ENCODE results near the gene ESR1.

The ESR1 gene

DNA sequence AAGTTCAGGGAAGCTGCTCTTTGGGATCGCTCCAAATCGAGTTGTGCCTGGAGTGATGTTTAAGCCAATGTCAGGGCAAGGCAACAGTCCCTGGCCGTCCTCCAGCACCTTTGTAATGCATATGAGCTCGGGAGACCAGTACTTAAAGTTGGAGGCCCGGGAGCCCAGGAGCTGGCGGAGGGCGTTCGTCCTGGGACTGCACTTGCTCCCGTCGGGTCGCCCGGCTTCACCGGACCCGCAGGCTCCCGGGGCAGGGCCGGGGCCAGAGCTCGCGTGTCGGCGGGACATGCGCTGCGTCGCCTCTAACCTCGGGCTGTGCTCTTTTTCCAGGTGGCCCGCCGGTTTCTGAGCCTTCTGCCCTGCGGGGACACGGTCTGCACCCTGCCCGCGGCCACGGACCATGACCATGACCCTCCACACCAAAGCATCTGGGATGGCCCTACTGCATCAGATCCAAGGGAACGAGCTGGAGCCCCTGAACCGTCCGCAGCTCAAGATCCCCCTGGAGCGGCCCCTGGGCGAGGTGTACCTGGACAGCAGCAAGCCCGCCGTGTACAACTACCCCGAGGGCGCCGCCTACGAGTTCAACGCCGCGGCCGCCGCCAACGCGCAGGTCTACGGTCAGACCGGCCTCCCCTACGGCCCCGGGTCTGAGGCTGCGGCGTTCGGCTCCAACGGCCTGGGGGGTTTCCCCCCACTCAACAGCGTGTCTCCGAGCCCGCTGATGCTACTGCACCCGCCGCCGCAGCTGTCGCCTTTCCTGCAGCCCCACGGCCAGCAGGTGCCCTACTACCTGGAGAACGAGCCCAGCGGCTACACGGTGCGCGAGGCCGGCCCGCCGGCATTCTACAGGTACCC, at the start of gene ESR1:
Gene ESR1 (plus strand): TSS at position 170 of the 858 bp plus-strand sequence. CDS start 231 bp downstream, at position 401.
- TF ChIP-seq ZNF274 (IDR thresholded peaks at IDR 0.05; ENCODE audit: low read depth, low read length) (no peak), YY1 (IDR thresholded peaks at IDR 0.05; ENCODE audit: insufficient read depth, insufficient read length) (no peak), SUZ12 (IDR thresholded peaks at IDR 0.05; ENCODE audit: extremely low read depth, insufficient read depth, insufficient read length) (no peak)
- Histone ChIP-seq H3K4me1 (ENCODE audit: insufficient read depth, insufficient read length) (no peaks in the 10 kb centered on the region), H3K9ac (ENCODE audit: insufficient read length, low read depth) (peak within 1 kb of the TSS; percentile 50), H3K4me3 (ENCODE audit: insufficient read length, low read depth) (peak within 1 kb of the TSS; percentile 51), H3K36me3 (ENCODE audit: insufficient read depth, insufficient read length, low read length) (no peaks in the 10 kb centered on the region), H3K27me3 (ENCODE audit: insufficient read depth, insufficient read length) (peaks cover 42% of the 10 kb centered on the region), H3K9me3 (ENCODE audit: insufficient read depth, low read length) (no peaks in the 10 kb centered on the region)
- peak; percentile 57 for DNase-seq (ENCODE audit: low read depth, low spot score)

DNA sequence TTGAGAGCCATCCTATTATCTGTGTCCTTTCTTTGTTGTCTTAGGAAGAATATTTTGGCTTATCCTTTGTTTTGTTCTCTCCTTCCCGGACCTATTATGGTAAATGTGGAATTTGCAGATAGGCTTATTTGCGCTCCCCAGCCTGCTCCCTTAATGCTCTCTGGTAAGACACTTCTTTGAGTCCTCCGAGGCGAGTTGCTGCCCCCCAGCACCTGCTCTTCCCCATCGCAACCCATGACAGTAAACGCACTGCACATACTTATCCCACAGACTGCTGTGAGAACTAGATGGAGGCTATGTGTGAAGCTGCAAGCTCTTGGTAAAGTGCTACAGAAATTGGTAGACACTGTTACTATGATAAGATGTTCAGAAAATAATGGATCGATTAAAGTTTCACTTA, 47.0 kb upstream of the ESR1 start:
- Histone ChIP-seq H3K4me1 (ENCODE audit: insufficient read depth, insufficient read length) (peaks cover 2% of the 10 kb centered on the region), H3K36me3 (ENCODE audit: insufficient read depth, insufficient read length, low read length) (no peaks in the 10 kb centered on the region), H3K9me3 (ENCODE audit: insufficient read depth, low read length) (no peaks in the 10 kb centered on the region), H3K27me3 (ENCODE audit: insufficient read depth, insufficient read length) (no peaks in the 10 kb centered on the region), H3K4me3 (ENCODE audit: insufficient read length, low read depth) (no peak overlapping the region), H3K9ac (ENCODE audit: insufficient read length, low read depth) (no peak overlapping the region)
- DNase-seq (ENCODE audit: low read depth, low spot score), result no peak
- TF ChIP-seq SUZ12 (IDR thresholded peaks at IDR 0.05; ENCODE audit: extremely low read depth, insufficient read depth, insufficient read length) (no peak), YY1 (IDR thresholded peaks at IDR 0.05; ENCODE audit: insufficient read depth, insufficient read length) (no peak), ZNF274 (IDR thresholded peaks at IDR 0.05; ENCODE audit: low read depth, low read length) (no peak)

DNA sequence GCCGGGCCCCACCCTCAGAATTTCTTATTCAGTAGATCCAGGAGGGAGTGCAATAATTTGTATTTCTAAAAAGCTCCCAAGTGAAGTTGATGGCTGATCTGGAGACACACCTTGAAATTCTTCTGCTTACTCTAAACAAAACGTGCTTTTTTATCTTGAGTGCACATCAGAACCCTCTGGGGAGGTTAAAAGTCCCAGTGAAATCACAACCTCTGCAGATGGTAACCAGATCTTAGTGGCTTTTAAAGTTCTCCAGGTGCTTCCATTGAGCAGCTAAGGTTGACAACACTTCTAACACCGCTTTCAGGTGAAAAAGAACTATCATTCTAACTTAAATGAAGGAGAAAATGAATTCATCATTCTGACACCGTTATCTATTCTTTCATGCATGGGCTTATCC, 45.6 kb upstream of the ESR1 start:
- Histone ChIP-seq H3K4me3 (ENCODE audit: insufficient read length, low read depth) (no peak overlapping the region), H3K4me1 (ENCODE audit: insufficient read depth, insufficient read length) (peaks cover 2% of the 10 kb centered on the region), H3K9ac (ENCODE audit: insufficient read length, low read depth) (no peak overlapping the region), H3K27me3 (ENCODE audit: insufficient read depth, insufficient read length) (no peaks in the 10 kb centered on the region), H3K36me3 (ENCODE audit: insufficient read depth, insufficient read length, low read length) (no peaks in the 10 kb centered on the region), H3K9me3 (ENCODE audit: insufficient read depth, low read length) (no peaks in the 10 kb centered on the region)
- DNase-seq (ENCODE audit: low read depth, low spot score), result no peak
- TF ChIP-seq YY1 (IDR thresholded peaks at IDR 0.05; ENCODE audit: insufficient read depth, insufficient read length) (no peak), ZNF274 (IDR thresholded peaks at IDR 0.05; ENCODE audit: low read depth, low read length) (no peak), SUZ12 (IDR thresholded peaks at IDR 0.05; ENCODE audit: extremely low read depth, insufficient read depth, insufficient read length) (no peak)

DNA sequence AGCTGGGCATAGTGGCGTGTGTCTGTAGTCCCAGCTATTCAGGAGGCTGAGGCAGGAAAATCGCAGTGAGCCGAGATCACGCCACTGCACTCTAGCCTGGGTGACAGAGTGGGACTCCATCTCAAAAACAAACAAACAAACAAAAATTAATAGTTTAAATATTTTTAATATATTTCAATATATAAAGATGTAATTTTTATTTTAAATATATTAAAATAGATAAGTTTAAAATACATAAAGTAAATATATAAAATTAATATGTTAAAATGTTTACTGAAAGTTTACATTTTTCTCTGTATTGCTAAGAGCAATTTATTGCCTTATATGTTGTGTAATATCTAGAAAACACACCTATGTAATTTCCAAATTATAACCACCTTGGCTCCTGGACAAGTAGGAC, 44.7 kb upstream of the ESR1 start:
- H3K27me3 ChIP-seq (ENCODE audit: insufficient read depth, insufficient read length), result no peaks in the 10 kb centered on the region
- no peak overlapping the region for H3K9ac ChIP-seq (ENCODE audit: insufficient read length, low read depth)
- H3K4me3 ChIP-seq (ENCODE audit: insufficient read length, low read depth), result no peak overlapping the region
- H3K4me1 ChIP-seq (ENCODE audit: insufficient read depth, insufficient read length), result peaks cover 2% of the 10 kb centered on the region
- no peak for TF ChIP-seq YY1 (IDR thresholded peaks at IDR 0.05; ENCODE audit: insufficient read depth, insufficient read length)
- no peak for TF ChIP-seq SUZ12 (IDR thresholded peaks at IDR 0.05; ENCODE audit: extremely low read depth, insufficient read depth, insufficient read length)
- no peak for TF ChIP-seq ZNF274 (IDR thresholded peaks at IDR 0.05; ENCODE audit: low read depth, low read length)
- DNase-seq (ENCODE audit: low read depth, low spot score), result no peak
- H3K36me3 ChIP-seq (ENCODE audit: insufficient read depth, insufficient read length, low read length), result no peaks in the 10 kb centered on the region
- no peaks in the 10 kb centered on the region for H3K9me3 ChIP-seq (ENCODE audit: insufficient read depth, low read length)

DNA sequence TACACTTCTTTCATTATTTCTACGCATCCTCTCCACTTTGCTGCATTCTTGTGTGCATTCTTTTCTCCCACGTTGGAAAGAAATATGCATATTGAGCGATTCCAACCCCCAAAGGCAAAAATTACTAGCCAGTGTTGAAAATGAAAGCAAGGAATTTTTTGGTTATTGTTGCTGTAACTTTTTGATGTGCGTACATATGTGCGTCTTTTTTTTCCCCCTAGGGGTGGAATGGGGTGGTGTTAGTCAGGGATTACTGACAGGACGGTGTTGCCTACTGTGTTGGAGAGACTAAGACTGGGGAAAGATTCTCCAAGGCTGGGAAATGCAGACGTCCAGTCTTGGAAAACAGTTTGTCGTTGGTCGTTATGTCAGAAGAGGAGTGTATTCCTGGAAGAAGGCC, 44.2 kb upstream of the ESR1 start:
- Histone ChIP-seq H3K9ac (ENCODE audit: insufficient read length, low read depth) (no peak overlapping the region), H3K4me1 (ENCODE audit: insufficient read depth, insufficient read length) (peaks cover 2% of the 10 kb centered on the region), H3K27me3 (ENCODE audit: insufficient read depth, insufficient read length) (no peaks in the 10 kb centered on the region), H3K9me3 (ENCODE audit: insufficient read depth, low read length) (no peaks in the 10 kb centered on the region), H3K36me3 (ENCODE audit: insufficient read depth, insufficient read length, low read length) (no peaks in the 10 kb centered on the region), H3K4me3 (ENCODE audit: insufficient read length, low read depth) (no peak overlapping the region)
- no peak for TF ChIP-seq ZNF274 (IDR thresholded peaks at IDR 0.05; ENCODE audit: low read depth, low read length)
- TF ChIP-seq SUZ12 (IDR thresholded peaks at IDR 0.05; ENCODE audit: extremely low read depth, insufficient read depth, insufficient read length), result no peak
- no peak for TF ChIP-seq YY1 (IDR thresholded peaks at IDR 0.05; ENCODE audit: insufficient read depth, insufficient read length)
- no peak for DNase-seq (ENCODE audit: low read depth, low spot score)

DNA sequence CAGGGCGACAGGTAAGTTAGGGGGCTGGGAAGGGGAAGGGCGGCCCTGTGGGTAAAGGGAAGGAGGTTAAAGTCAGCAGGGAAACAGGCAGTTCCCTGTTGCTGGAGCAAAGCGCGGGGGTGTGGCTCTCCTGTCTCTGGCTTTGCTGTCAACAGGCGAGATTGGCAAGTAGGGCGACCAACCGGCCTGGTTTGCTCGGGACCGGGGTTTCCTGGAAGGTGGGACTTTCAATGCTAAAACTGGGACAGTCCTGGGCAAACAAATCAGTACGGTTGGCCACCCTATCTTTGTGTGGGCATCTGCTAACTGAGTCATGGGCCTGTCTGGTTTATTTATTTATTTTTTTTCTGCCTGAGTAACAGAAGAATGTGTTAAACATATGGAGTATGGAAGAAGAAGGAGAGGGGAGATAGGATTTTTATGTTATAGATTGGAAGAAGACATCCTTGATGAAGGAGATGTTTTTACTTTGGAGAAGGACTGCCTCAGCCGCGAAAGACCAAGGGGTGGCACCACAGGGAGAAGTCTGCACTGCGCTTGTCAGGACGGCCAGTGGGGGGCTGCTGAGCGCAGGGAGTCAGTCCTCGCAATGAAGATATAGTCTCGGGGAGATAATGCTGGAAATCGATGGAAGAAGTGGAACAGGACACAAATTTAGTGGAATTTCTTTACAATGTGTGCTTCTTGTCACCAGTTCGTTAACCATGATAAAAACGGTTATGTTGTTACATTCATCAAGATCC, 43.4 kb upstream of the ESR1 start:
- Histone ChIP-seq H3K4me3 (ENCODE audit: insufficient read length, low read depth) (no peak overlapping the region), H3K9ac (ENCODE audit: insufficient read length, low read depth) (no peak overlapping the region), H3K9me3 (ENCODE audit: insufficient read depth, low read length) (no peaks in the 10 kb centered on the region), H3K27me3 (ENCODE audit: insufficient read depth, insufficient read length) (no peaks in the 10 kb centered on the region), H3K36me3 (ENCODE audit: insufficient read depth, insufficient read length, low read length) (no peaks in the 10 kb centered on the region), H3K4me1 (ENCODE audit: insufficient read depth, insufficient read length) (peaks cover 2% of the 10 kb centered on the region)
- DNase-seq (ENCODE audit: low read depth, low spot score), result peak; percentile 9
- TF ChIP-seq ZNF274 (IDR thresholded peaks at IDR 0.05; ENCODE audit: low read depth, low read length) (no peak), SUZ12 (IDR thresholded peaks at IDR 0.05; ENCODE audit: extremely low read depth, insufficient read depth, insufficient read length) (no peak), YY1 (IDR thresholded peaks at IDR 0.05; ENCODE audit: insufficient read depth, insufficient read length) (no peak)

DNA sequence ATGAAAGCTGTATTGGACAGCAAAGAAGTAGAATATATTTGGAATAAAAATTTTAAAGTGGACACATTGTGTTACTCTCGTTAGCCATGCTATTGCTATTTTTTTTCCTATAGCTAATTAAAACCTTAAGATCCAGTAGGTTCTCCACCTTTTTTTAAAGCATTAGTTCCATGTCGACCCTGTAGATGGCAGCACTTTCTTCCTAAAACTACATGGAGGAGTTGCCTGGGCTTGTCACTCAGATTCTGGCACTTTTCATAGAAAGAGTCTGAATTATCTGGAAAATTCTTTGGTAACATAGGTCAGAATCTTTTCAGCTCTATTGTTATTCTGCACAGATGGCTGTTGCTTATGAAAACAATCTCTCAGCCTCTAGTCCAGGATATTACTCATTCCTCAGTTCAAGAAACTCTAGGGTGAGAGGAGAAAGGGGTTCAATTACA, 42.0 kb upstream of the ESR1 start:
- DNase-seq (ENCODE audit: low read depth, low spot score), result peak; percentile 25

More for the DNA sequence above, 42.0 kb upstream of the ESR1 start:
- TF ChIP-seq SUZ12 (IDR thresholded peaks at IDR 0.05; ENCODE audit: extremely low read depth, insufficient read depth, insufficient read length) (no peak), YY1 (IDR thresholded peaks at IDR 0.05; ENCODE audit: insufficient read depth, insufficient read length) (no peak), ZNF274 (IDR thresholded peaks at IDR 0.05; ENCODE audit: low read depth, low read length) (no peak)
- no peaks in the 10 kb centered on the region for H3K36me3 ChIP-seq (ENCODE audit: insufficient read depth, insufficient read length, low read length)
- no peak overlapping the region for H3K9ac ChIP-seq (ENCODE audit: insufficient read length, low read depth)
- H3K4me3 ChIP-seq (ENCODE audit: insufficient read length, low read depth), result no peak overlapping the region
- peaks cover 2% of the 10 kb centered on the region for H3K4me1 ChIP-seq (ENCODE audit: insufficient read depth, insufficient read length)
- no peaks in the 10 kb centered on the region for H3K9me3 ChIP-seq (ENCODE audit: insufficient read depth, low read length)
- H3K27me3 ChIP-seq (ENCODE audit: insufficient read depth, insufficient read length), result no peaks in the 10 kb centered on the region
